Nephron (organoid): ENCODE measurements around the gene APC.

ENCODE experiments used
- H3K27ac Mint-ChIP-seq, 3 experiments: 2 replicates each; pipeline ENCODE4 v1.8.0; 2020; ENCODE audit warnings: mixed read lengths in 3 of 3, mild to moderate bottlenecking in 2 of 3, moderate library complexity in 1 of 3
- H3K27me3 Mint-ChIP-seq: 2 replicates; pipeline ENCODE4 v1.8.0; 2021; ENCODE audit warnings: low read depth, mild to moderate bottlenecking, moderate library complexity, mixed read lengths
- H3K36me3 Mint-ChIP-seq: 2 replicates; pipeline ENCODE4 v1.8.0; 2020; ENCODE audit warnings: low read depth, mixed read lengths
- H3K4me1 Mint-ChIP-seq: 2 replicates; pipeline ENCODE4 v1.8.0; 2020; ENCODE audit warnings: mixed read lengths
- H3K4me3 Mint-ChIP-seq, 3 experiments: 2 replicates each; pipeline ENCODE4 v1.8.0; 2020; ENCODE audit warnings: mild to moderate bottlenecking in 3 of 3, mixed read lengths in 3 of 3, moderate library complexity in 2 of 3
- H3K9me3 Mint-ChIP-seq: 2 replicates; pipeline ENCODE4 v1.8.0; 2020; ENCODE audit warnings: mixed read lengths
- CTCF ChIP-seq, 3 experiments: fragments of 200-600 bp; sonication (generic); IDR thresholded peaks; one replicate each; pipeline ENCODE4 v1.5.0; 2021; ENCODE audit warnings: antibody characterized with exemption in 3 of 3; ENCODE audit not compliant: unreplicated experiment in 3 of 3

Gene APC

GRCh38 chr5:112703866-112704820 lies 33.5 kb upstream of the APC start:
- H3K27ac Mint-ChIP-seq: no peak overlapping the region
- TF ChIP-seq CTCF (IDR thresholded peaks at IDR 0.05; ENCODE audit: unreplicated experiment in 3 of 3): no peak
- H3K27me3 Mint-ChIP-seq: peaks cover 3% of the 10 kb centered on the region
- peaks cover 20% of the 10 kb centered on the region for H3K4me1 Mint-ChIP-seq
- no peaks in the 10 kb centered on the region for H3K36me3 Mint-ChIP-seq
- peaks cover 3% of the 10 kb centered on the region for H3K9me3 Mint-ChIP-seq
- H3K4me3 Mint-ChIP-seq: no peak overlapping the region

- TF ChIP-seq CTCF (IDR thresholded peaks at IDR 0.05; ENCODE audit: unreplicated experiment in 3 of 3): no peak
- H3K36me3 Mint-ChIP-seq: peaks cover 4% of the 10 kb centered on the region
- no peaks in the 10 kb centered on the region for H3K27me3 Mint-ChIP-seq
- peaks cover 32% of the 10 kb centered on the region for H3K4me1 Mint-ChIP-seq
- H3K9me3 Mint-ChIP-seq: no peaks in the 10 kb centered on the region
- H3K27ac Mint-ChIP-seq: peak overlapping the region; percentile 84 to 99 (median 97)
- H3K4me3 Mint-ChIP-seq: peak overlapping the region; percentile 92 to 99 (median 98)
Measured at GRCh38 chr5:112706446-112707016, 31.2 kb upstream of the APC start.

DNA sequence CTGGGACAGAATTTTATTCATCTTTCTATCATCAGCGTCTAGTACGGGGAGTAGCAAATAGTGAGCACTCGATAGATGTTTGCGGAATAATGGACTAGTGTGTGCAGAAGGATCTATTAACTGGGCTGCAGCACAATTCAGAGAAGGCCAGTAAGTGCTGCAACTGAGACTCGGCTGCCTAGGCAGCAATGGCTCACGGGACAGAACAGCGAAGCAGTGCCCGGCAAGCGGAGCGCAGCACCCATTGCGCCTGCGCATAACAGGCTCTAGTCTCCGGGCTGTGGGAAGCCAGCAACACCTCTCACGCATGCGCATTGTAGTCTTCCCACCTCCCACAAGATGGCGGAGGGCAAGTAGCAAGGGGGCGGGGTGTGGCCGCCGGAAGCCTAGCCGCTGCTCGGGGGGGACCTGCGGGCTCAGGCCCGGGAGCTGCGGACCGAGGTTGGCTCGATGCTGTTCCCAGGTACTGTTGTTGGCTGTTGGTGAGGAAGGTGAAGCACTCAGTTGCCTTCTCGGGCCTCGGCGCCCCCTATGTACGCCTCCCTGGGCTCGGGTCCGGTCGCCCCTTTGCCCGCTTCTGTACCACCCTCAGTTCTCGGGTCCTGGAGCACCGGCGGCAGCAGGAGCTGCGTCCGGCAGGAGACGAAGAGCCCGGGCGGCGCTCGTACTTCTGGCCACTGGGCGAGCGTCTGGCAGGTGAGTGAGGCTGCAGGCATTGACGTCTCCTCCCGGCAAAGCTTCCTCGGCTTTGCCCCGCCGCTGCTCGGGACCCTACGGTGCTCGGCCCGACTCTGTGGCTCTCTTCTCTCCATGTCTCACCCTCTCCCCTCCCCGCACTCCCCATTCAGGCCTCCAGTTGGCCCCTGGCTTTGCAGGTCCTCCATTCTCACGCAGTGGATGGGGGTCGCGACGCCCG lies 30.2 kb upstream of the APC start:
- peak overlapping the region; percentile 84 to 99 (median 97) for H3K27ac Mint-ChIP-seq
- H3K4me3 Mint-ChIP-seq: peak overlapping the region; percentile 92 to 99 (median 98)
- H3K36me3 Mint-ChIP-seq: peaks cover 10% of the 10 kb centered on the region
- H3K9me3 Mint-ChIP-seq: no peaks in the 10 kb centered on the region
- TF ChIP-seq CTCF (IDR thresholded peaks at IDR 0.05; ENCODE audit: unreplicated experiment in 3 of 3): no peak
- H3K4me1 Mint-ChIP-seq: peaks cover 40% of the 10 kb centered on the region
- H3K27me3 Mint-ChIP-seq: no peaks in the 10 kb centered on the region

GRCh38 chr5:112708103-112708622 lies 29.5 kb upstream of the APC start:
- Mint-ChIP-seq H3K27me3 (no peaks in the 10 kb centered on the region), H3K36me3 (peaks cover 14% of the 10 kb centered on the region), H3K9me3 (no peaks in the 10 kb centered on the region), H3K27ac (peak overlapping the region; percentile 84 to 99 (median 97)), H3K4me1 (peaks cover 40% of the 10 kb centered on the region), H3K4me3 (peak overlapping the region; percentile 92 to 99 (median 98))
- no peak for TF ChIP-seq CTCF (IDR thresholded peaks at IDR 0.05; ENCODE audit: unreplicated experiment in 3 of 3)

GRCh38 chr5:112709416-112709815 lies 28.3 kb upstream of the APC start:
- Mint-ChIP-seq H3K4me3 (peak overlapping the region; percentile 92 to 99 (median 98)), H3K4me1 (peaks cover 35% of the 10 kb centered on the region), H3K36me3 (peaks cover 14% of the 10 kb centered on the region), H3K9me3 (no peaks in the 10 kb centered on the region), H3K27ac (peak overlapping the region; percentile 84 to 99 (median 97)), H3K27me3 (no peaks in the 10 kb centered on the region)
- no peak for TF ChIP-seq CTCF (IDR thresholded peaks at IDR 0.05; ENCODE audit: unreplicated experiment in 3 of 3)
